Measurements from ENCODE around the gene C6orf163. TPM values are rescaled to one million over a fixed set of nuclear protein-coding genes. Genes with fewer than 3 reads are reported as not detected.

C6orf163 gene
- total and polyA plus RNA-seq, 2 of the 13 experiments (the other 11 are each of a cell fraction or from before 2014, with no cell fraction given) = 0.62 to 1.8 TPM

DNA sequence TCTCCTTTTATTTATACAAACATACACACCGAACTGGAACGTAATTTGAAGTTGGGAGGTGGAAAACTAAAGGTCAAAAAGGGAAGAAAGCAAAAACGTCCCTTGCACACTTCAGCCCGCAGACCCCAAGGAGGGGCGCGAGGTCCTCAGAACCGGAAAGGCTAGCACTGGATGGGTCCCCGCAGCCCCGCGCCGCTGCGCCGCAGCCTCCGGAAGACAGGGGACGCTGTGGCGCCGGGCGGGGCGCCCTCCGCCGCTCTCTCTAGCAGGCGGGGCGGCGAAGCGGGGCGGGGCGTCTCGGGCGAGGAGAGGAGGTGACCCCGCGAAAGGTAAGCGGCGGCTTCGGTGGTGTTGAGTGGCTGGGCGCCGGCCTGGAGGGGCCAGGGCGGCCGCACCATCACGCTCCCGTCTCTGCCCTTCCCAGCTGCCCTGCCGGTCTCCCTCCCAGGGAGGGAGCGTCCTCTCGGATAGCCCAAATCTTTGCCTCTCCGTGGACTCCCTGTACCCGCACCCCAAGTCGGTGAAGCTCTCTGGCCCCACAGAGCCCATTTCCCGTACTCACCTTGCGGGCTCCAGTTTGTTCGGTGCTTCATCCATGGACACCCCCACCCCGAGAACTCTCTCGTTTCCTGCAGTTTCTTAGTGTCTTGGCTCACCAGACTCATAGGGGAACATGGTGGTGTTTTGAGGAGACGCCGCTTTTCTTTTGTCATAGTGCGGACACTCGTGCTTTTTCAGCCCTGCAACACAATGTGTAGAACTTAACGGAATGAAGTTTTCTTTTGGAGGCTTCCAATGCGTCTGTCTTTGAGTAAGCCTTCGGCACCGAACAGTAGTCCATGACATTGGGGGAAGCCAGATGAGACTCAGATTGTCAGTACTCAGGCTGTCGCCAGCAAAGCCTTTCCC lies 22.1 kb upstream of the C6orf163 start, which contains the start of gene SMIM8 (continued):
- no peak for TF ChIP-seq ZNF569 (CRISPR knock-in tag; IDR thresholded peaks at IDR 0.05; ENCODE audit: borderline replicate concordance)
- no peak for TF ChIP-seq ZNF367 (CRISPR knock-in tag; IDR thresholded peaks at IDR 0.05; ENCODE audit: borderline replicate concordance)
- TF ChIP-seq ZFP36L1 (CRISPR knock-in tag; IDR thresholded peaks at IDR 0.05) = no peak
- TF ChIP-seq ZNF878 (CRISPR knock-in tag; IDR thresholded peaks at IDR 0.05) = no peak
- TF ChIP-seq, protein P1, sequence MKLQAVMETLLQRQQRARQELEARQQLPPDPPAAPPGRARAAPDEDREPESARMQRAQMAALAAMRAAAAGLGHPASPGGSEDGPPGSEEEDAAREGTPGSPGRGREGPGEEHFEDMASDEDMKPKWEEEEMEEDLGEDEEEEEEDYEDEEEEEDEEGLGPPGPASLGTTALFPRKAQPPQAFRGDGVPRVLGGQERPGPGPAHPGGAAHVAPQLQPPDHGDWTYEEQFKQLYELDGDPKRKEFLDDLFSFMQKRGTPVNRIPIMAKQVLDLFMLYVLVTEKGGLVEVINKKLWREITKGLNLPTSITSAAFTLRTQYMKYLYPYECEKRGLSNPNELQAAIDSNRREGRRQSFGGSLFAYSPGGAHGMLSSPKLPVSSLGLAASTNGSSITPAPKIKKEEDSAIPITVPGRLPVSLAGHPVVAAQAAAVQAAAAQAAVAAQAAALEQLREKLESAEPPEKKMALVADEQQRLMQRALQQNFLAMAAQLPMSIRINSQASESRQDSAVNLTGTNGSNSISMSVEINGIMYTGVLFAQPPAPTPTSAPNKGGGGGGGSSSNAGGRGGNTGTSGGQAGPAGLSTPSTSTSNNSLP (IDR thresholded peaks at IDR 0.05; ENCODE audit: low read depth, low read length) = no peak; the same call in 1 of the 2 replicates
- no peak for TF ChIP-seq ZFP82 (CRISPR knock-in tag; IDR thresholded peaks at IDR 0.05; ENCODE audit: borderline replicate concordance)
- TF ChIP-seq, protein P2, sequence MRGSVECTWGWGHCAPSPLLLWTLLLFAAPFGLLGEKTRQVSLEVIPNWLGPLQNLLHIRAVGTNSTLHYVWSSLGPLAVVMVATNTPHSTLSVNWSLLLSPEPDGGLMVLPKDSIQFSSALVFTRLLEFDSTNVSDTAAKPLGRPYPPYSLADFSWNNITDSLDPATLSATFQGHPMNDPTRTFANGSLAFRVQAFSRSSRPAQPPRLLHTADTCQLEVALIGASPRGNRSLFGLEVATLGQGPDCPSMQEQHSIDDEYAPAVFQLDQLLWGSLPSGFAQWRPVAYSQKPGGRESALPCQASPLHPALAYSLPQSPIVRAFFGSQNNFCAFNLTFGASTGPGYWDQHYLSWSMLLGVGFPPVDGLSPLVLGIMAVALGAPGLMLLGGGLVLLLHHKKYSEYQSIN (CRISPR knock-in tag; IDR thresholded peaks at IDR 0.05; ENCODE audit: borderline replicate concordance) = no peak
- TF ChIP-seq, protein P3, sequence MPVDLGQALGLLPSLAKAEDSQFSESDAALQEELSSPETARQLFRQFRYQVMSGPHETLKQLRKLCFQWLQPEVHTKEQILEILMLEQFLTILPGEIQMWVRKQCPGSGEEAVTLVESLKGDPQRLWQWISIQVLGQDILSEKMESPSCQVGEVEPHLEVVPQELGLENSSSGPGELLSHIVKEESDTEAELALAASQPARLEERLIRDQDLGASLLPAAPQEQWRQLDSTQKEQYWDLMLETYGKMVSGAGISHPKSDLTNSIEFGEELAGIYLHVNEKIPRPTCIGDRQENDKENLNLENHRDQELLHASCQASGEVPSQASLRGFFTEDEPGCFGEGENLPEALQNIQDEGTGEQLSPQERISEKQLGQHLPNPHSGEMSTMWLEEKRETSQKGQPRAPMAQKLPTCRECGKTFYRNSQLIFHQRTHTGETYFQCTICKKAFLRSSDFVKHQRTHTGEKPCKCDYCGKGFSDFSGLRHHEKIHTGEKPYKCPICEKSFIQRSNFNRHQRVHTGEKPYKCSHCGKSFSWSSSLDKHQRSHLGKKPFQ (CRISPR knock-in tag; IDR thresholded peaks at IDR 0.05; ENCODE audit: insufficient replicate concordance) = no peak
- TF ChIP-seq, protein P4, sequence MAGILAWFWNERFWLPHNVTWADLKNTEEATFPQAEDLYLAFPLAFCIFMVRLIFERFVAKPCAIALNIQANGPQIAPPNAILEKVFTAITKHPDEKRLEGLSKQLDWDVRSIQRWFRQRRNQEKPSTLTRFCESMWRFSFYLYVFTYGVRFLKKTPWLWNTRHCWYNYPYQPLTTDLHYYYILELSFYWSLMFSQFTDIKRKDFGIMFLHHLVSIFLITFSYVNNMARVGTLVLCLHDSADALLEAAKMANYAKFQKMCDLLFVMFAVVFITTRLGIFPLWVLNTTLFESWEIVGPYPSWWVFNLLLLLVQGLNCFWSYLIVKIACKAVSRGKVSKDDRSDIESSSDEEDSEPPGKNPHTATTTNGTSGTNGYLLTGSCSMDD (CRISPR knock-in tag; IDR thresholded peaks at IDR 0.05) = no peak; the same call in 1 of the 2 replicates
- peak; percentile 90; the same call in 1 of the 2 replicates for TF ChIP-seq NCOA1 (CRISPR knock-in tag; IDR thresholded peaks at IDR 0.05)
- TF ChIP-seq TBX2 (CRISPR knock-in tag; IDR thresholded peaks at IDR 0.05; ENCODE audit: borderline replicate concordance) = peak; percentile 87; the same call in 1 of the 2 replicates
- TF ChIP-seq SNAPC2 (CRISPR knock-in tag; IDR thresholded peaks at IDR 0.05) = no peak
- TF ChIP-seq ZNF672 (CRISPR knock-in tag; IDR thresholded peaks at IDR 0.05) = no peak
- TF ChIP-seq, protein P5, sequence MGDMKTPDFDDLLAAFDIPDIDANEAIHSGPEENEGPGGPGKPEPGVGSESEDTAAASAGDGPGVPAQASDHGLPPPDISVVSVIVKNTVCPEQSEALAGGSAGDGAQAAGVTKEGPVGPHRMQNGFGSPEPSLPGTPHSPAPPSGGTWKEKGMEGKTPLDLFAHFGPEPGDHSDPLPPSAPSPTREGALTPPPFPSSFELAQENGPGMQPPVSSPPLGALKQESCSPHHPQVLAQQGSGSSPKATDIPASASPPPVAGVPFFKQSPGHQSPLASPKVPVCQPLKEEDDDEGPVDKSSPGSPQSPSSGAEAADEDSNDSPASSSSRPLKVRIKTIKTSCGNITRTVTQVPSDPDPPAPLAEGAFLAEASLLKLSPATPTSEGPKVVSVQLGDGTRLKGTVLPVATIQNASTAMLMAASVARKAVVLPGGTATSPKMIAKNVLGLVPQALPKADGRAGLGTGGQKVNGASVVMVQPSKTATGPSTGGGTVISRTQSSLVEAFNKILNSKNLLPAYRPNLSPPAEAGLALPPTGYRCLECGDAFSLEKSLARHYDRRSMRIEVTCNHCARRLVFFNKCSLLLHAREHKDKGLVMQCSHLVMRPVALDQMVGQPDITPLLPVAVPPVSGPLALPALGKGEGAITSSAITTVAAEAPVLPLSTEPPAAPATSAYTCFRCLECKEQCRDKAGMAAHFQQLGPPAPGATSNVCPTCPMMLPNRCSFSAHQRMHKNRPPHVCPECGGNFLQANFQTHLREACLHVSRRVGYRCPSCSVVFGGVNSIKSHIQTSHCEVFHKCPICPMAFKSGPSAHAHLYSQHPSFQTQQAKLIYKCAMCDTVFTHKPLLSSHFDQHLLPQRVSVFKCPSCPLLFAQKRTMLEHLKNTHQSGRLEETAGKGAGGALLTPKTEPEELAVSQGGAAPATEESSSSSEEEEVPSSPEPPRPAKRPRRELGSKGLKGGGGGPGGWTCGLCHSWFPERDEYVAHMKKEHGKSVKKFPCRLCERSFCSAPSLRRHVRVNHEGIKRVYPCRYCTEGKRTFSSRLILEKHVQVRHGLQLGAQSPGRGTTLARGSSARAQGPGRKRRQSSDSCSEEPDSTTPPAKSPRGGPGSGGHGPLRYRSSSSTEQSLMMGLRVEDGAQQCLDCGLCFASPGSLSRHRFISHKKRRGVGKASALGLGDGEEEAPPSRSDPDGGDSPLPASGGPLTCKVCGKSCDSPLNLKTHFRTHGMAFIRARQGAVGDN (CRISPR knock-in tag; IDR thresholded peaks at IDR 0.05) = peak; percentile 86
- 0 out of 2 replicates have a peak, but pooled peaks have one; percentile 28 for TF ChIP-seq ZNF136 (CRISPR knock-in tag; IDR thresholded peaks at IDR 0.05; ENCODE audit: low read depth)
- TF ChIP-seq ZFP90 (CRISPR knock-in tag; IDR thresholded peaks at IDR 0.05; ENCODE audit: borderline replicate concordance) = peak; percentile 83
